HG02870 (cell line): ENCODE measurements around the gene MYCBP2.
"Not testable (repeated sequence)": the region's sequence is repeated elsewhere in the genome, so short reads cannot be mapped to it uniquely, and the experiment has no call there.

ENCODE experiments used
- ATAC-seq: cut with Tn5 transposase; IDR thresholded peaks from one replicate; pipeline ENCODE4 v1.9.1; 2021; ENCODE audit warnings: mild to moderate bottlenecking, moderate library complexity; ENCODE audit not compliant: unreplicated experiment

Gene MYCBP2

DNA sequence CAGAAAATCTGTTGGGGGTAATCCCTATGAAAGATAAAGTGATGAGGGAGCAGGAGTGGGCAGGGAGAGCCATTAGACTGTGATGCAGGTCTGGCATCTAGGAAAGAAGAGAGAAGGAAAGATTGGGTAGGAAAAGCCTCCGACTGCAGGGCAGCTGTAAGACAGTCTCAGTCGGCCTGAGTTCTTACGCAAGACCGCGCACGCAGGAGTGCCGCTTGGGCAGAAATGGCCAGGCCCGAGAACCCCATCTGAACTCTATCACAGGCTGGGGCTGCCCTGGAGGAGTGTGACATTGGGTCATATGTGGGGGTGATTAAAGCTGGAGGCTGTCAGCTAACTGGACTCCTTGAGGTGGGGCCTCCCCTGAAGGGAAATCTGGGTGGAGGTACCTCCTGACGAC is 286.1 kb downstream of the MYCBP2 start:
- ATAC-seq, result no peak

DNA sequence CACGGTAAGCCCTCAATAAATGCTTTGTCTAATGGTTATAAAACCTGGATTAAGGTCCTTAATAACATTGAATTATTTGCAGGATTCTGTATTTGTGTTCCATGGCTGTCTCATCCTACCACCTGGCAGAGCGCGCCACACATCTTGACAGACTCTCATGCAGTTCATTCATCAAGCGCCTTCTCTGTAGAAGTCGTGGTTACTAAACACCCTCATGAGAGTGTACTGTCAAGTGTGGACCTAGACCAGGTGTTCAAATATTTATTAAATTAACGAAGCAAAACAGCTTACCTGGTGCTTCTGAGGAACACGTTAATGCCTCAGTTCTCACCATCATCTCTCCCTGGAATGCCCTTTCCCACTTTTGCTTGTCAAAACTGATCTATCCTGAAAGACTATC is 286.8 kb downstream of the MYCBP2 start:
- ATAC-seq, result no peak

DNA sequence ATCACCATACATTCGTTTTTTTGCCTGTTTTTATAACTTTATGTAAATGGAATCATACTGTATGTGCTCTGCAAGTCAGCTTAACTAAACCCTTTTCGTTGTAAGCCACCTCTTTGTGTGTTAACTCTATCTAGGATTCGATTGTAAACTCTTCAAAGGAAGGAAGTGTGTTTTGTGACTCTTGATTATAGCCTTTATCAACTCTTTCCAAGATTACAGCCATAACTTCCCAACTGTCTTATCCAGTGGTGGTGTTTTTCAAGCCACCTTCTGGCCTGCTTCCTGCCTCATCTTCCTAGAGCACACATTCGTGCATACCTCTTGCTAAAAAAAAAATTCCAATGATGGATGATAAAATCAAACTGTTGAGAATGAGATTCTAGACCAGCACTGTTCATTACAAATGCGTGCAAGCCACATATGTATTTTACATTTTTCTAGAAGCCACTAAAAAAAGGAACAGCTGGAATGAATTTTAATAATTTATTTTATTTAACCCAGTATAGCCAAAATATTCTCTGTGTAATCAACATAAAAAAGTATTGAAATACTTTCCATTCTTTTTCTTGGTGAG is 287.9 kb downstream of the MYCBP2 start:
- ATAC-seq, result no peak

DNA sequence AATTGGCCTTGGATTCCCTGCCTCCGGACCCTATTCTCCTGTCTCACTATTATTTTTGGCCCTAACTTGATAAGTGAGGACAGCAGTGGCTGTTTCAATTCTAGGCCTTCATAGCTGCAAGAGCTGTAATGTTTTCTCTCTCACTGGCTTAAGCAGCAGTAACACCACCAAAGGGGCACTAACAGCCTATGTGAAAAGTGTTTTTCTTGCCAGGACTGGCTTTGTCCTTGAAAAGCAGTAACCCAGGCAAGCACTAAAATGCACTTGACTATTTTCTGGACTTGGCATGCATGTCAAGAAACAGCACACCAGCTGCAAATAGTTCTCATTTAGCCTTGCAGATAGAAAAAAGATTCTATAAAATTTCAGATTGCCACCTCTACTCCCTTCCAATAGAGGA is 290.6 kb downstream of the MYCBP2 start:
- no peak for ATAC-seq

- ATAC-seq, result no peak
These were observed 292.0 kb downstream of the MYCBP2 start for GRCh38 chr13:77034881-77035280.

DNA sequence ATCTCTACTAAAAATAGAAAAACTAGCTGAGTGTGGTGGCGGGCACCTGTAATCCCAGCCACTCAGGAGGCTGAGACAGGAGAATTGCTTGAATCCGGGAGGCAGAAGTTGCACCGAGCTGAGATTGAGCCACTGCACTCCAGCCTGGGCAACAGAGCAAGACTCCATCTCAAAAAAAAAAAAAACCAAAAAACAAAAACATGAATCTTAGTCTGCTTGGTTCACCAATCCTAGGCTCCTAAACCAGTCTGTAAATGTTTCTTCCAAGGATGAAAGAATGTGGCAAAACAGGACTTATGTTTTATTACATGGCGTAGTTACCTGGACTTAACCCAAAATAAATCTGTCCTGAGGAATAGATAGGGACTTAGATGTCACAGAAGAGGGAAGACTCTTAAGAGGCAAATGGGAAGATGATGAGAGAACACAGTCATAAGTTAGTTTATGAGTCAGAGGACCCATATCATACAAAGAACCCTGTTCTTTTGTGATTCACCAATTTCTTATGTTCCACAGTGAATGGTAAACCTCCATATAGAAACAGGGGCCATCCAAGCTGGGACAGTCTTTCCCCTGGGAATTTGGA is 293.1 kb downstream of the MYCBP2 start:
- ATAC-seq, result no peak

DNA sequence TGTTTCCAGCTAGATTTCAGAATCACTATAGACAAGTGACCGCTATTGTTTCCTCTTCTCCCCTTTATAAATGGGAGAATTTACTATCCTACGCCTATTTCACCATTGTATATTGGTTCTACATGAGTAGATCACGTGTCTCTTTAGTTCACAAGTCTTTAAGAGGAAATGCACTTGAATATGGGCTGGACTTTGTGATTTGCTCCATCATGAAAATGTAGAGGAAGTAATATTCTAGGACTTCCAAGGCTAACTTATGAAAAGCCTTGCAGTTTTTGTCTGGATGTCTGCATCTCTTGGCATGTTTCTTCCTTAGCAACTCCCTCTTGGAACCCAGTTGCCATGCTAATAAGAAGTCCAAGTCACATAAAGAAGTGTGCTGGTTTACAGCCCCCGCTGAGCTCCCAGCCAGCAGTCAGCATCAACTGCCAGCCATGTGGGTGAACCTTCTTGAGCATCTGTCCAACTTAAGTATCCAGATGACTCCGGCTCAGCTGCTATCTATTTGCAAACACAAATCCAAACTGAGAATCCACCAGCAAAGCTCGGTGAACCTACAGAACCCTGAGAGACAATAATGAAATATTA is 295.1 kb downstream of the MYCBP2 start:
- no peak for ATAC-seq

DNA sequence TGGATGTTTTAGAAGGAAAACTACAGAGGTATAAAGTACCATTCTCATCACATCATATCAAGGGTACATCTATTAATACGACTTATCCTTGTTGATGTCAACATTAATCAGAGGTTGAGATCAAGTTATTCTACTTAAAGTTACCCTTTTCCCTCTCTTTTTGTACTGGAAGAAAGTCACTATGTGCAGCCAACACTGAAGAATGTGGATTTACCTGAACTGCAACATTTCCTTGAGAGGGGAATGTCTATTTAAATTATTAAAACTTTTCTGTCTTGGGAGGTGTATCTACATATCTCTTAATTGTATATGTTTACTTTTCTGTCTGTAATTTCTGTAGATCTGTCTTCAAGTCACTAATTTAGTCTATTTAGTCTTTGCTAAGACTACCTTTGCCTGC is 297.5 kb downstream of the MYCBP2 start:
- no peak for ATAC-seq

DNA sequence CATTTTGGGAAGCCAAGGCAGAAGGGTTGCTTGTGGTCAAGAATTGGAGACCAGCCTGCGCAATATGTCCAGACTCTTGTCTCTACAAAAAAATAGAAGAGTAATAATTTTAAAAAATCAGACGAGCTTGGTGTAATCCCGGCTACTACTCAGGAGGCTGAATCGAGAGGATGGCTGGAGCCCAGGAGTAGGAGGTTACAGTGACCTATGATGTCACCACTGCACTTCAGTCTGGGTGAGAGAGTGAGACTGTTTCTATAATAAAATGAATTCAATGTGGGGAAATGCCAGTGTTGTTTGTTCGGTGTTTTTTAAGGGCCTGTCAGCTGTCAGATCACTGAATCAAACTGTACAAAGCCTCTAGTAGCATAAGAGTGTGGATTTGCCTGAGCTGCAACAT is 298.7 kb downstream of the MYCBP2 start:
- no peak for ATAC-seq

DNA sequence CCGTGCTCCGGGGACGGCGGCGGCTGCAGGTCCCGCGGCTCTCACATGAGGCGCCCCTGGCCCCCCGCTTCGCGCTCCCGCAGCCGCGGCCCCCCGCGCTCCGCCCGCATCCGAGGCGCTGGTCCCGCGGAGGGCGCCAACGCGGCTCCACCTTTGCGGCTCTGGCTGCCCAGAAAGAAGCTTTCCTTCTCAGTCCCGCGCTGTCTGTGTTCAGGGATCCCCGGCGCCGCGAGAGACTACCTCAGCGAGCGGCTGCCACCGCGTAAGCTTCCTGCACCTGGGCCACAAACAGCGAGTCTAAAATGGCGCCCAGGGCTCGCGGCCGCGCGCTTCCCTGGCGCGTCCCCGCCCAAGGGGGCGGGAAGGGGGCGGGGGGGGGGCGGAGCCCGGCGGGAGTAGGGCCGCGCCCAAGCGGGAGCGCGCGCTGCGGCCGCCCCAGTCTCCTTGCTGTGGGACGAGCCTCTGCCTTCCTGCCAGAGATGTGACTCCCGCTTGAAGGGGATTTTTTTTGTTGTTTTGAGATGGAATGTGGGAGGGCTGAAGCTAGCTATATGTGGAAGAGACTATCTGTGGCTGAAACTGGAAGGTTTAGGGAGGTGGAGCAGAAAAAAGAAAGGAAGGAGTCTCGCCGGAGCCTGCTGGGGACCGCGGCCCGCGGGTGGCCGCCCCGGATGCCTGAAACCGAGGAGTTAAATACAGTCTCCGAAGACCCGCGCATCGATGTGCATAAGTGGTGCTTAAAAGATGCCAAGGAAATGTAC is 299.9 kb downstream of the MYCBP2 start, which contains the start of gene FBXL3:
FBXL3 (minus strand) TSS at position 299 of the 761 bp plus-strand sequence. CDS start 5,299 bp downstream, outside the sequence.
- ATAC-seq, result peak; percentile 44

DNA sequence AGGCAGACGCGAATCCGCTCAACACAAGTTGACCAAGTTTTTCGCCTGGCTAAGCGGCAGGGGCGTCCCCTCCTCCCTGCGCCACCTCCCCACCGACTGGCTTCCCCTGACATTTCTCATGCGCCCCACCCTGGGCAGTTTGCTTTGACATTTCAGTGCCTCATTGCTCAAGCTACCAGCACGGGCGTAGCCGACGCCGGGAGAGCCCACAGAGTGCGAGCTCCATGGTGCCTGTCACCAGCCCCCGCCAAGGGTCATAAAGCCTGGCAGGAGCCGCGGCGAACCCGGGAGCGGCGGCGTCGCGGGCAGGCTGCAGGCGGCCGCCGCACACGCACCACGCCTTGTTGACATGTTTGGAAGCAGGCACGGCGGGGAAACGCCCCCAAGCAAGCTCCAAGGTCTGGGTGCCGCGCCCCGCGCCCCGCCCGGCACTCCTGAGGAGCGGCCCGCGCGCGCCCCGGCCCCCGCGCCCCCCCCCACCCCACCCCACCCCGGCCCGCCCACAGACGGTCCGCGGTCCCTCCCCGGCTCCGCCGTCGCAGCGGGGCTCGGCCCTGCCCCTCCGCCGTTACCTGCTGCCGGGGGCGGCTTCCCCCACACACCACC is 300.5 kb downstream of the MYCBP2 start:
- peak; percentile 47 for ATAC-seq

GRCh38 chr13:77022341-77022740 is 304.6 kb downstream of the MYCBP2 start:
- no peak for ATAC-seq

DNA sequence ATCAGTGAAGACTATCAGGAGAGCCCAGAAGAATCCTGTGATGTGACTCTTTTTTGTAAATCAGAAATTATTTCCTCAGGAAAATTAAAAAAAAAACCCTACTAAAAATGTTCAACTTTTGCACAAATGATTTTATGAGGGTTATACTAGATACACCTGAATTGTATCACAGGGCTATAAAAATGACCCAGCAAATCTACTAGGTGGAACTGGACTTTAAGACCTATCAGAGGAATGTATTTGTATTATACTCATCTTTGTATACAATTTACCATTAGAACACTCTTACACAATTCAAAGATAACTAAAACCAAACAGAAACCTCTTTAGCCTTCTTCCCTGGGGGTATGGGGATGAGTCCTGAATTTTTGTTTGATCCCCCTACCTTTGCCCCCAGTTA is 307.1 kb downstream of the MYCBP2 start:
- no peak for ATAC-seq

DNA sequence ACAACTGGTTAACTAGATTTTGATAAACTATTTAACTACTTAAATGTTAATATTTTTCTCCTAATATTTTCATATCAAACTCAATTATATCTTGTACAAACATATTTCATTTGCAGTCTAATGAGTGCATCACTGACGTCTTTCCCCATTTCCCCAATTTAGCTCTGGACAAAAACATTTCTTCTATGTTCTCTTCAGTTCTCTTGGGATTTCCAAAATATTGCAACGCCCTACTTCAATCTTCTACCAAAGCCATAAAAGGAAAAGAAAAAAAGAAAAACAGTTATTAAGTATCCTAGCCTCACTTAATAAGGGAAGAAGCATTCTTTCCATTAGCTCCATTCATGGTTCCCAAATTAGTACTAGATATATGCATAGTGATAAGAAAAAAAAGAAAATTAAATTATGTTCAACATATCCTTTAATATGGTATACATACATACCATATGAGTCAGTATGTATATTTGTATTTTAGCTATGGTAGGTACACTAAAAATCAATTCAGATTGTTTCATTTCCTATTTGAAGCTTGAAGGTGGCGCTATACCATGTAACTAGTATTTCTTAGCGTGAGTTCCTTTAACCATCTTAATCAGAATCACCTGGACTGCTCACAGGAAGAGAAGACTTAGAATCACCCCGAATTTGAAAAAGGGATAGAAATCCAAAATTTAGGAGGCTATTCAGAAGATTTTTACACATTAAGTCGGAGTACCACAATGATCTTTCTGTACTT is 309.8 kb downstream of the MYCBP2 start:
- ATAC-seq, result no peak

DNA sequence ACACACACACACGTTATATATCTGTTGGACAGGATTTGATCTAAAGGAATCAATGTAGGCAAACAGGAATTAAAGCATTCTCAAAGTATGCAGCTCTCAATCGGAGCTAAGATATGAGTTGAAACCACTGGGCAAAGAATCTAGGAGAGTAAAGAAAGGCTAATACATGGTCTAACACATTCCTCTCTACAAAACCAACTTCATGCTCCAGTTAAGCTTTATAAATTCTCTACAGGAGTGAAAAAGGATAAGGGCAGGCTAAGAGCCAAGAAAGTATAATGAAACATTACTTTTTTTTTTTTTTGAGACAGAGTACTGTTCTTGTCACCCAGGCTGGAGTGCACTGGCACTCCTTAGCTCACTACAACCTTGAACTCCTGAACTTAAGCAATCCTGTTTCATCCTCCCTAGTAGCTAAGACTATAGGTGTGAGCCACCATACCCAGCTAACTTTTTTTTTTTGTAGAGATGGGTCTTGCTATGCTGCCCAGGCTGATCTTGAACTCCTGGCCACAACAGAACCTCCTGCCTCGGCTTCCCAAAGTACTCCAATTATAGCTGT is 310.6 kb downstream of the MYCBP2 start:
- ATAC-seq, result no peak

DNA sequence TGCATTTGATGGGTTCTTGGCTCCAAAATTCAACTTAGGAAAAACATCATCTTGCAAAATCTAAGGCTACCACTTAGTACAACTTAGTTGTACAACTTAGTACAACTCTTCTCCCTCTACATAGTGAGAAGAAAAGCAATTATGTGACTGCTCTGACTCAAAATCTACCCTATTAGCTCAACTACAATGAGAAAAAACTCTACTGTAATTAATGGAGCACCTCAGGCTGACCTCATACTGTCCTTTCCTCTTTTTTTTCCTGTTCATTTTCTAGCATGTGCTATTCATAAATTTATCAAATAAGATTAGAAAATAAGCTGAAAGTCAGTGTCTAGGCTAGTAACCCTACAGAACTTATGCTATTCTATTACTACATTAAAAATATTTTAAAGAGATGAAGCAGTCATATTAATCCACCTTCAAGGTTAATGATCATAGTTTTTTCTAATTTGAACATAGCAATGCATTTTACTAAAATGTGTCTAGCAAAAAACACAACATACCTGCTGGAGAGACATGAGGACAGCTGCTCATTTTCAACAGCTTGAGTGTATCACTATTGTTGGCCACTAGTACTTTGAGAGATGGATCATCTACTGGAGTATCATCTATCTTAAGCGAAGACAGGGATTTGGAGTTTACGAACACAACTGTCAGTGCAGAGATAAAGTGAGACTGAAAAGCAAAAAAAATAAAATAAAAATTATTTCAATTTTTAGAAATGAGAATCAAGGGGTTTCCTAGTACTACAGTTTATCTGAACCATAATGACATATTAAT is 311.8 kb downstream of the MYCBP2 start:
- no peak for ATAC-seq

DNA sequence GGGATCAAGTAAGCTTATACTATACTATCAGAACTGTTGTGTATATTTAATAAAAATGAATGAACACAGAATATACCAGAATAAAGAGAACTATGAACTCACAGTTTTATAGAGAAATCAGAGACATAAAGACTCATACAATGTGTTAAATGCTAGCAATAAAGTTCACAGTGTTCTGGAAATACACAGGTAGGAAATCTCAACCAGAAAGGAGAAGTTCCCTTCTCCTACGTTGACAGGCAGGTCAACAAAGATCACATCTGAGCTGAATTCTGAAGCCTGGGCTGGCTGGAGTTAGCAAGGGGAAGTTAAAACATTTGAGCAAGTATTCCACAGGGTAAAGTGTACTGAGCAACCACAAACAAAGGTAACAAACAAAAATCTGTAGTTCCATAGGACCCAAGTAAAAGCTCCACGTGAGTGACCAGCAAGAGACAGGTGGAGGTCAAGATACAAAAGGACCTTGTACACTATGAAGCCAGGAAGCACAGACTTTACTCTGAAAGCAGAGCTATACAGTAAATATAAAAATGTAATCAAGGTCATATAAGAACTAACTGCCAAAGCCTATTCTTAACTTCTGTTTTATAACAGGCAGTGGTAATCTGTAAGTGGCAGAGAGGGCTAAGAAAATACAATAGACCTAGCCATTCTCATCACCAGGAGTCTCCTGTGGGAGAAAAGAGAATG is 312.9 kb downstream of the MYCBP2 start:
- ATAC-seq, result no peak

DNA sequence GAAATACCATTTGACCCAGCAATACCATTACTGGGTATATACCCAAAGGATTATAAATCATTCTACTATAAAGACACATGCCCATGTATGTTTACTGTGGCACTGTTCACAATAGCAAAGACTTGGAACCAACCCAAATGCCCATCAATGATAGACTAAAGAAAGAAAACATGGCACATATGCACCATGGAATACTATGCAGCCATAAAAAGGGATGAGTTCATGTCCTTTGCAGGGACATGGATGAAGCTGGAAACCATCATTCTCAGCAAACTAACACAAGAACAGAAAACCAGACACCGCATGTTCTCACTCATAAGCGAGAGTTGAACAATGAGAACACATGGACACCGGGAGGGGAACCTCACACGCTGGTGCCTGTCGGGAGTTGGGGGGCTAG is 317.2 kb downstream of the MYCBP2 start:
- not testable (repeated sequence) for ATAC-seq

GRCh38 chr13:77009011-77009410 is 317.9 kb downstream of the MYCBP2 start:
- no peak for ATAC-seq
